ENCODE measurements around the gene CUL2.
"Not testable (repeated sequence)": the region's sequence is repeated elsewhere in the genome, so short reads cannot be mapped to it uniquely, and the experiment has no call there.

Gene CUL2

DNA sequence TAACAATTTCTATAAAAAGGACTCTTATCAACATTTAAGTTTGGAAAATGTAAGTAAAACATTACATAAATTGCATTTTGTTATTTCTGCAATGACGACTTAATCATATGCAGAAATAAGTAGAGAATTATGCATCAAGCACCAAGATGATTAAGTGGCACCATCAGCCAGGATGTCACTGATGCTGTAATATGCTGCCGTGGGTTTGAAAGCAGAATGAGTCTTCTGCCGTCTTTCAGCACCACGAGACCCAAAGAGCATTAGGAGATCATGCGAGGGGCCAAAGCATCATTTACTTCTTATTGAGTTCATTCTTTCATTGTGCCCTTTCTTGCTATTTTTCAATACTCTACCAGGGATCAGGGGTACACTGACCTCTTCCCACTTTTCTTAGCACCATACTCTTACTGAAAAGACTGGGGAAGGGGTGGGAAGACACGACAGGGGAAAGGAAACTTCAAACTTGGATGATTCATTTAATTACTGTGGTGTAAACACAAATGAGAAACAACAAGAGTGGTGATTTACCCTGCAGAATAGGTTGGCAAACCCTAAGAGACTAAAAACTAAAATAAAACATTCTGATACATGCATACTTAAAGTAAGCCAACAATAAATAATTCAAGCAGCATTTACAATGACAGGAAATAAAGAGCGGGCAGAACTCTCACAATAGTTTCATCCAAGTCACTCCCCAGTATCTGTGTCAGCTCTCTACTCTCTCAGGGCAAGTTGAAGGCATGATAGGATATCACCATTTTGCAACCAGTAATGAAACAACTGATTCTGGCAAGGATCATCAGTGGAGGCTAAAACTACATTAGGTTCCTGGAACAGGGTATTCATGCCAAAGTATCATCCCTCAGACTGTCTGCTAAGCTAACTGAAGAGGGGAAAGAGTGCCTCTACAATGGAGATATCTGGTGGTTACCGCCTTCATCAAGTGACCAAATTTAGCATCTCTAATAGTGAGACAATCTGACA lies 70.8 kb downstream of the CUL2 start:
- DNase-seq (ENCODE audit: low read depth) = no peak

DNA sequence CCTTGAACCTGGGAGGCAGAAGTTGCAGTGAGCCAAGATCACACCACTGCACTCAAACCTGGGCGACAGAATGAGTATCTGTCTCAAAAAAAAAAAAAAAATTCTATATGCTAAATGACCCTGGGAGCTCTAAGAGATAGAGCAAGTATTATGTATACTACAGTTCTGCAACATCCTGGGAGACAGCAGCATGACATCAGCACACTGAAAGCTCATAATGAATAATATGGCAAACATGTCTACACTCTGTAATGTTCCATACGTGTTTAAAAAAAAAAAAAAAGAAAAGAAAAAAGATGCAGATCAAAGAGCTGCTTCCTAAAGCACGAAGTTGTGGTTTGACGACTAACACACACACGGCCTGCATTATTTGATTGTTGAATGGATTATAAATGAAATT lies 72.5 kb downstream of the CUL2 start:
- no peak for DNase-seq (ENCODE audit: low read depth)

DNA sequence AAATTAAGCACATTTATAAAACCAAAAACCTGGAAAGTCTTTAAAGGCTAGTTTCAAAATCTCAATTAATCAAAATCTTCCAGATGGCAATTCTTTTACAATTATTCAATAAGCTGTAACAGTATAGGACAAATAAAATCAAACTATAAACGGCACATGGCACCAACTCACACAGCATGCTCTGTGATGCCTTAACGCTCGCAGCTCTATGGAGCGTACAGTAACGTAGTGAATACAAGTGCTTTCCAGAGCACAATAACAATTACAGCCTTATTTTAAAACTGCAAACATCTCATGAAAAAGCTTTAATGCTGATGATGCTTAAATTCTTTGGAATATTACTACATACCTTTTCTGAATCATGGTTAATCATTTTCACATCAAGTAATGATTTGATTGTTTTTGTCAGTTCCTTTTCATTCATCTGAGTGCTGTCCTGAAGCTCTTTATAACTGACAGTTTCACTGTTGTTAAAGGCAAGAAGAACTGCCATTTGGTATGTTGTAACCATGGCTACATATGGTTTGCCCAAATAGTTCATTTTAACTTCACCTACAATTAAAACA lies 74.2 kb downstream of the CUL2 start:
- no peak for DNase-seq (ENCODE audit: low read depth)

DNA sequence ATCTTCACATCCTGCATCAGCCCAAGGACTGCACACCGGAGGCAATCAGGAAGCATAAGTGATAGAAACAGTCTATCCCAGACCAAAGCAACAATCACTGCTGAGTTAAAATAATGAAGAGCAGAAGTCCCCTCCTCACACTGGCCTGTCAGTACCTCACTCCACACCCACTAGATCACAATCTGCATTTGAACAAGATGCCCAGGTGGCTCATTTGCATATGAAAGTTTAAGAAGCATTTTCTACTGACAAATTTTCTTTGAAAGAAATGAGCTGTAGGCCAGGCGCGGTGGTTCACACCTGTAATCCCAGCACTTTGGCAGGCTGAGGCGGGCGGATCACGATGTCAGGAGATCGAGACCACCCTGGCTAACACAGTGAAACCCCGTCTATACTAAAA lies 77.4 kb downstream of the CUL2 start:
- DNase-seq (ENCODE audit: low read depth) = no peak

DNA sequence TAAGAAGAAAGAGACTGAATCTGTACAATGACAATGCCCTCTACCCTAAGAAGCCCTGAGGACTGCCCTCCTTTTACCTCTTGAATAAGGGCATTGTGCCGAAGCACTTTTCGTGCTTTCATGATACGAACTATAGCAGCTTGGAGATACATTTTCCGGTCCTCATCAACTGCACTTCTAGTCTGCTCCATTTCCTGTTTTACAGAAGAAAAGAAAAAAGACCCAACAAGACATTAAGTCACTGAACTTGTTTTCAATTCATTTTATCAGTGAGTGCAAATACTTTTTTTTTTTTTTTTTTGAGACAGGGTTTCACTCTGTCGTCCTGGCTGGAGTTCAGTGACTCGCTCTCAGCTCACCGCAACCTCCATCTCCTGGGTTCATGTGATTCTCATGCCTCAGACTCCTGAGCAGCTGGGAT lies 78.4 kb downstream of the CUL2 start:
- no peak for DNase-seq (ENCODE audit: low read depth)

DNA sequence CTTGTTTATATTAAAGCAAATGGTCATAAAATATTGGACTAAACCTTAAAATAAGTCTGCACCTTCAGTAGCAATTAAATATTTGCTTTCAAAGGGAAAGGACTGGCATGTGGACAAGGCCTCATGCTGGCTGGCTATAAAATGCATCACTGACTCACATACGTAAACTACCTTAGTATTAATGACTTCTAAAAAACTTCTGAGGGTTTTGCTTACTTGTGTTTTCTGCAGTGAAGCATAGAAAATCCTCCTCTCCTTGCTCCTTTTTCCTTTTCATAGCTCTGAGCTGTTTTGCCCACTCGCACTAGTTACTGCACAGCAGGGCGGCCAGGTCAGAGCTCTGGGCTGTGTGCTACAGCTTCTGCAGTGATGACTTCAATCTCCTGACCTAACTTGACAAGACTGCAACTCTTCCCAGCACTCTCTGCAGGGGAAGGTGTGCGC lies 82.3 kb downstream of the CUL2 start:
- DNase-seq (ENCODE audit: low read depth) = no peak

DNA sequence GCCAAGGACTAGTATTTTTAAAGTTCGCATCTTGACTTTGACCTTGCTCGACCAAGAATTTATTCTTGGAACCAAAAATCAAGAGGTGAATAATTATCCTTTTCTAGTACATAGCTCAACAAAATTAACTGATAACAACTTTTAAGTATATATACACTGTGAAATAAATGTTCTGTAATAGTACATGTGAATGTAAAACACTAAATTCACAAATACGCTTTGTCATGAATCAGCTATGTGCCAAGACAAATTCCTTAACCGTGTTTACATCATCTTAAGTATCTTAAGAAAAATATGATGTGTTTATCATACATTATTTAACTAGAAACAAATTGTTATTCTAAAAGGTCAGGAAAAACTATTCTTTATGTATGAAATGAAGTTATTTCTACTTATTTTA lies 83.3 kb downstream of the CUL2 start:
- no peak for DNase-seq (ENCODE audit: low read depth)

DNA sequence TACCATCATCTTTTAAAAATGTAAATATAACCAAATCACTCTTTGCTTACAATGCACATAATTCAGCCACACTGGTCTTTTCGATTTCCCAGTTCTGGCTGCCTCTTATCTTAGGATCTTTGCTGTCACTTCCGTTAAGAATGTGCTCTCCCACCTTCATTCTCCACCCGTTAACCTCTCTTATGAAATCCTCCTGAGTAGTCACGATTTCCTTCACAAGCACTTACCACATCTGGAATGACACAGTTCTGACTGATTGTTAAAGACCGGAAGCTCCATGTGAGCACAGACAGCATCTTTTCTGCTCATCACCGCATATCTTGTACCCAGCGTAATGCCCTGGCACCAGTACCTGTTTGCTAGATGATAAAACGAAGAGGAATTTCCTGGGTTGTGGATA lies 84.3 kb downstream of the CUL2 start:
- no peak for DNase-seq (ENCODE audit: low read depth)

DNA sequence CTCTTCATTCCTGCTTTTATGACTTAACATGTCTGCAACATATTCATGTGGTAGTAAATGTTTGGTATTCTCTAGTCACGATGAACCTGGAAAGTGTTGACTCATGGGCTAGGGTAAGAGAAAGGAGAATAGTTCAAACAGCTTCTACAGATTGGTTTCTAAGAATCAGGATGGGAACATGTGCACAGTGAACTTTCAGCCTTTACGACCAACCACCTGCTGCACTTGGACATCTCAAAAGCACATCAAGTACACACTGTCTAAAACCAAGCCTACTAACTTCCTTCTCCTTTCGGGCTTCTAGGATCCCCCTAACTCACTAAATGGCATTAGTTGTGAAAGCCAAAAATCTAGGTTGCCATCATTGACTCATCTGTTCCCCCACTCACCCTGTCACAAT lies 85.5 kb downstream of the CUL2 start:
- no peak for DNase-seq (ENCODE audit: low read depth)

DNA sequence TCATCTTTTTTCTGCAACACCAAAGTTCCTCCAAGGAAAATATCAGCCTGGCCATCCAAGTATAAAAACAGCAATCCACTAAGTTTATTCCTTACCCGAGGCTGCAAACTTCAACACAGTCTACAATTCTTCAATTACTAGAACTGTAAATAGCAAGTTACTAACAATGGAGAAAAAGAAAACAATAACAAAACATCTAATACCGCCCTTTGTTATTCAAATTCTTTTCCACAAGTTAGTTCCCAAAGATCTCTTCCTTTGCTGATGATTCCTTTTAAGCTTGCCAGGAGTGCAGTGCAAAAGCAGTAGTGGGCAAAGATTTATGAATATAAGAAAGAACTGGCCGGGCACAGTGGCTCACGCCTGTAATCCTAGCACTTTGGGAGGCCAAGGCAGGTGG lies 86.2 kb downstream of the CUL2 start:
- no peak for DNase-seq (ENCODE audit: low read depth)

DNA sequence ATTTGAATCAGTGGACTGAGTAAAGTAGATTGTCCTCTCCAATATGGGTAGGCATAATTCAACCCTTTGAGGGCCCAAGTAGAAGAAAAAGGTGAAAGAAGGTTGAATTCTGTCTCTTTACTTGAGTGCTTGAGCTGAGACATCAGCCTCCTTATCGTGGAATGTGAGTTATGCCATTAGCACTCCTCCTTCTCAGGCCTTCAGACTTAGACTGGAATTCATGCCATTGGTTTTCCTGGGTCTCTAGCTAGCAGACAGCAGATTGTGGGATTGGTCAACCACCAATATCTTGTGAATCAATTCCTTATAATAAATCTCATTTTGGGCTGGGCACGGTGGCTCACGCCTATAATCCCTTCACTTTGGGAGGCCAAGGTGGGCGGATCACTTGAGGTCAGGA lies 89.2 kb downstream of the CUL2 start:
- DNase-seq (ENCODE audit: low read depth) = no peak

DNA sequence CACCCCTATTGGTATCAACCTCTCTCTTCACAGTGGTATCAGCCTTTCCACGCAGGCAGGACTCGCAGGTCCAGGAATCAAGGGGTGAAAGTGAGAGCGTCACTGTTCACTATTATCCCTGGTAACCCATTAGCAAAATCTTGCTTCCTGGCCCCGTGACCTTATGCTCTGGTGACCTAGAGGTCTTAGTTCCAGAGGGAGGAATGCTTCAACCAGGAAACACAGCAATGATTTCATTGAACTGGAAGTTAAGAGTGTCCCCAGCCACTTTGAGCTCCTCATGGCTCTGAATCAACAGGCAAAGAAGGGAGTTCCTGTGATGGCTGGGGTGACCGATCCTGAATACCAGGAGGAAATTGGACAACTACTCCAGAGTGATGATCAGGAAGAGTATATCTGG lies 90.6 kb downstream of the CUL2 start:
- DNase-seq (ENCODE audit: low read depth) = no peak

DNA sequence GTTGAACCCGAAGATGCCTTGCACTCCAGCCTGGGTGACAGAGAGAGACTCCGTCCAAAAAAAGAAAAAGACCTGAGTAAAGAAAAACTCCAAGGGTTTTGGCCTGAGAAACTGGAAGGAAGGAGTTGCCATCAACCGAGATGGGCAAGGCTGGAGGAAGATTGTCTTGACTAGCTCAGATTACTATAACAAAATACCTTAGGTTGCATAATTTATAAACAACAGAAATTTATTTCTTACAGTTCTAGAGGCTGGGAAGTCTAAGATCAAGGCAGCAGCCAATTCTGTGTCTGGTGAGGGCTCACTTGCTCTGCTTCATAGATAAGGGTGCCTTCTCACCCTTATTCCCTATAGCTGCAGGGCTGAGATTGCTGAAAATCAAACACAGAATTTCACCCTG lies 91.2 kb downstream of the CUL2 start:
- DNase-seq (ENCODE audit: low read depth) = no peak

DNA sequence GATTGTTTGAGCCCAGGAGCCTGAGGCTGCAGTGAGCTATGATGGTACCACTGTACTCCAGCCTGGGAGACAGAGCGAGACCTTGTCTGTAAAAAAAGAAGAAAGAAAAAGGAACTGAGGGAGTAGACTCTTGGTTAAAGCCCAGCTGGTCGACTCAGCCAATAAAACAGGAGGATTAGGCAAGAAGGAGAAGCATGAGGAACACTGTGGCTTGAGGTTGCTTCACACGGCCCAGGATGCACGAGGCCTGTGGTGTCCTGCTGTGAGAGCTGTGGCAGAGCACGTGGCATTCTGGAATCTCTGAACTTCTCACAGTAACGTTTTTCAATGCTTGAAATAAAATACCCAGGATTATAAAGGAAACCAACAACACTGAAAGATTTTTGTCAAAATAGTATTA lies 93.3 kb downstream of the CUL2 start:
- no peak for DNase-seq (ENCODE audit: low read depth)

DNA sequence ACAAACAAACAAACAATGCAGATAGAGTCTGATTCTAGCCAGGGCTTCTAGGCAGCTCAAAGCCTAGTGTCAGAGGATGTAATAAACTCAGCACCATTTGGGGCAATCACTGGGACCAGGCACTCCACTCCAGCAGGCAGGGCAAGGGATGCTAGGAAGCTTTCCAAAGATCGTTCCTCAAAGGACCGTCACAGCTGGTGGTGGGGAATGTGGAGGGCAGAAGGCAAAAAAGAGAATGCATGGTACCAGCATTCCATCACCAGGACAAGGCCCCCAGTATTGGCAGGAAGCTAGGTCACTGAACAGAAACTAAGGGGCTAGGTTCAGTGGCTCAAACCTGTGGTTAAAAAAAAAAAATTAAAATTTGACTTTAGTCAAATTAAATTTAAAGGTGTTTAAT lies 94.2 kb downstream of the CUL2 start:
- DNase-seq (ENCODE audit: low read depth) = no peak

DNA sequence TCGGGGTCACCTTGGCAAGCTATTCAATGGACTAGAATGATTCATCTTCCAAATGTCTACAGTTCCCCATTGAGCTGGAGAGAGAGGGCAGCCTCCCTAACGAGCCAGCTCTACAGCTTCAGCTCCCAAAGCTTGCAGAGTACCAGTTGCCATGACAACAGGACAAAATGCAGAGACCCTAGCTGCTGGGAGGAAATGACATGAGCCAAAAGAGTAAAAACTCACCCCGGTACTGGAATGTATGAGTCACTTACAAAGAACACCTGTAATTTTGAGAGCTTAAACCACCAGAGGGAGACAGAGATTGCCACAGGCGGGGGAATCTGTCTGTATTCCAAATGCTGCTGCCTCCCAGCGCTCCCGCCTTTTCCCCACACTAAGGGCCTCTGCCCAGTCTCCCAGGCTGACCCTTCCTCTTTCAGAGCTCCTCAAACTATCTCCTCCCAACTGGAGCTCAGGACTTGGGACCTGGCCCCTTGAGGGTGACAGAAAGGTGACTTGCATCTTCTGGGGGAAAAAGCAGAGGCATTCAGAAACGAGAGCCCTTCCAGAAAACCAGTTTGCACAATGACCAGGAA lies 95.5 kb downstream of the CUL2 start:
- DNase-seq (ENCODE audit: low read depth) = peak; percentile 5

DNA sequence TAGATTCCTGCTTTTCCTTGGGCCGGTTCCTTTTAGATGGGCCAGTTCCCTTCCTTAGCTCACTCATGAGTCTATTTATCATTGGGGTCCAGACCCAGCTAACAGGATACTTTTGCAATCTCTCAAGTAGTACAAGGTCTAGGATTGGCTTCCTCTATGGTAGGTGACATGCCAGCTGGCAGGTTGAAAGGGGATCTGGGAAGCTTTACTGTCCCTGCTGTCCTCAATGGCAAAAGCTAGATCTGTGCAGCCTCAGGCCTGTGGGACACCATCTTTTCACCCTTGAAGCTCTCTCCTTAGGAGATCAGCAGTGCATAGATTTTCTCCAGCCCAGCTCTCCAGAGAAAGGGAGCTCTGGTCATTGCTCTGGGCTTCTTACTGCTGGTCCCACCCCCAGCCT lies 96.4 kb downstream of the CUL2 start:
- no peak for DNase-seq (ENCODE audit: low read depth)

DNA sequence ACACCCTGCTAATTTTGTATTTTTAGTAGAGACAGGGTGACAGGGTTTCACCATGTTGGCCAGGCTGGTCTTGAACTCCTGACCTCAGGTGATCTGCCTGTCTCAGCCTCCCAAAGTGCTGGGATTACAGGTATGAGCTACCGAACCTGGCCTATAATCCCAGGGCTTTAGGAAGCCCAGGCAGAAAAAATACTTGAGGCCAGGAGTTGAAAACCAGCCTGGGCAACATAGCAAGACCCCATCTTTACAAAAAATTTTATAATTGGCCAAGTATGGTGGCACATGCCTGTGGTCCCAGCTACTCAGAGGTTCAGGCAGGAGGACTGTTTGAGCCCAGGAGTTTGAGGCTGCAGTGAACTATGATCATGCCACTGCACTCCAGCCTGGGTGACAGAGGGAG lies 99.0 kb downstream of the CUL2 start:
- DNase-seq (ENCODE audit: low read depth) = not testable (repeated sequence)

DNA sequence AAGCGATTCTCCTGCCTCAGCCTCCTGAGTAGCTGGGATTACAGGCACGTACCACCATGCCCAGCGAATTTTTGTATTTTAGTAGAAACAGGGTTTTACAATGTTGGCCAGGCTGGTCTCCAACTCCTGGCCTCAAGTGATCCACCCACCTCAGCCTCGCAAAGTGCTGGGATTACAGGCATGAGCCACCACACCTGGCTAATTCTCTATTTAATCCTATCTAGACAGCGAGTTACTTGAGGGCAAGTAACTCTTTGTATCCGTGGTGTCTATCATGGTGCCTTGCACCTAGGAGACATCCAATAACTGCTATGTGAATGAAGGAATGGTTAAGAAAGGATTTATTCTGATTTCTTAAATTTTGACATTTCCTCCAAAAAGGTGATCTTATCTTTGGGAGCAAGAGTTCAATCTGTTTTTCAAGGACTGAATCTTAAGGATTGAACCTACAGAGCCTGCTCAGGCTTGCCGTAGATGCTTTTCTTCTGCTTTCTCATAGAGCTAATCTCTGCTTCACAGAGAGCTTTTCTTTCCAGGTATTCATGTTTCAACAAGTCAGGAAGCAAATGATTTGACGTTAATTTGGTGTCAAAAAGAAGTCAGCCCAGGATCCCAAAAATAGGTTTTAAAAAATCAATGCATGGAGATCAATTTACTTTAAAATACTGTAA lies 101.6 kb downstream of the CUL2 start:
- no peak for DNase-seq (ENCODE audit: low read depth)

DNA sequence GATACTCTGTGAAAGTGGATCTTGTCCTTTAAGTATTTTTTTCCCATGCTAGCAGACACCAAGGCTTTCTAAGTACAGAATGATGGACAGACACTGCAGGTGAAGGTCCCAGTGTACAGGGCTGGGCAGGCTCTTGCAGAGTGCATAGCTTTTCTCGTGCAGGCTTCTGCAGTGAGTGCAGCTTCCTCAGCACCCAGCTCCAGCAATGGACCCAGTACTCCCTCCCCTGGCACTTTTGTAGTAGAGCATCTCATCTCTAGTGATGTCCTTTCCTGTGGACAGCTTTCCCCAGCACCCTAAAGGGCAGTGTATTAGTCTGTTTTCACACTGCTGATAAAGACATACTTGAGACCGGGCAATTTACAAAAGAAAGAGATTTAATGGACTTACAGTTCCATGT lies 104.3 kb downstream of the CUL2 start:
- no peak for DNase-seq (ENCODE audit: low read depth)

DNA sequence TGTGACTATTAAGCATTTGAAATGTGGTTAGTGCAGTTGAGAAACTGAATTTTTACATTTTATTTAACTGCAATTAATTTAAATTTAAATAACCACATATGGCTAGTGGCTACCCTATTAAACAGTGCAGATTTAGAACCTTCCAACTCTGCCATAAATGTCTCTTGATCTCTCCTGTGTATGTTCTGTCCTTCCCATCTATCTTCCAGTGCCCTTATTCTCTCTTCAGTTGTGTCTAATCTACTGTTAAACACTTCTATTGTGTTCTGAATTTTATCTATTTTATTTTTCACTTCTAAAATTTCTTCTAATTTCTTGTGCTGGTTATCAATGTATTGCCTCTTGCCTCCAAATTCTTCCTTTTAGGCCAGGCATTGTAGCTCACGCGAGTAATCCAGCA lies 105.0 kb downstream of the CUL2 start:
- DNase-seq (ENCODE audit: low read depth) = no peak

DNA sequence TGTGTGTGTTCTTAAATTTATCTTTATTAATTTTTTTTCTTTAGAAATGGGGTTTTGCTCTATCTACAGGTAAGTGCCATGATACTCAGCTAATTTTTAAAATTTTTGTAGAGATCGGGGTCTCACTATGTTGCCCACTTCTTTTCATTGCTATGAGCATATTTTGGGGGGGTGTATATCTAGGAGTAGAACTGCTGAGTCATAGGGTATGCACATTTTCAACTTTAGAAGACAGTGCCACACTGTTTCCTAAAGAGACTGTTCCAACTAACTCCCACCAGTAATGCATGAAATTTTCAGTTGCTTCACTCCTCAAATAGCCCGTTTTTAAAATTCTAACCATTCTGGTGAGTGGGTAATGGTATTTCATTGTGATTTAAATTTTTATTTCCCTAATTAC lies 108.3 kb downstream of the CUL2 start:
- DNase-seq (ENCODE audit: low read depth) = no peak

DNA sequence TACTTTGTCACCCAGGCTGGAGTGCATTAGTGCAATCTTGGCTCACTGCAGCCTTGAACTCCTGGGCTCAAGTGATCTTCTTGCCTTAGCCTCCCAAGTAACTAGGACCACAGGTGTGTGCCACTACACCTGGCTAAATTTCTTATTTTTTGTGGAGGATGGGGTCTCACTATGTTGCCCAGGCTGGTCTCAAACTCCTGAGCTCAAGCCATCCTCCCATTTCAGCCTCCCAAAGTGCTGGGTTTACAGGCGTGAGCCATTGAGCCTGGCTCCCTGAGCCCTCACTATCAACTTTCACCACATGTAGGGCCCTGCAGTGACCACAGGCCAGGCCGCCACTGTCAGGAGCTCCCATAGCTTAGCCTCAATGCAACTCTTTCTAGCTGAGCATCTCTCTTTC lies 110.2 kb downstream of the CUL2 start:
- no peak for DNase-seq (ENCODE audit: low read depth)

Data from activated gamma-delta T cell treated with anti-CD3 and anti-CD28 coated beads, Interleukin-2, amount 50 U/mL, for 16 hours (primary cell).